ENCODE results near the gene VANGL2.
"Not testable (repeated sequence)": the region's sequence is repeated elsewhere in the genome, so short reads cannot be mapped to it uniquely, and the experiment has no call there.

DNA sequence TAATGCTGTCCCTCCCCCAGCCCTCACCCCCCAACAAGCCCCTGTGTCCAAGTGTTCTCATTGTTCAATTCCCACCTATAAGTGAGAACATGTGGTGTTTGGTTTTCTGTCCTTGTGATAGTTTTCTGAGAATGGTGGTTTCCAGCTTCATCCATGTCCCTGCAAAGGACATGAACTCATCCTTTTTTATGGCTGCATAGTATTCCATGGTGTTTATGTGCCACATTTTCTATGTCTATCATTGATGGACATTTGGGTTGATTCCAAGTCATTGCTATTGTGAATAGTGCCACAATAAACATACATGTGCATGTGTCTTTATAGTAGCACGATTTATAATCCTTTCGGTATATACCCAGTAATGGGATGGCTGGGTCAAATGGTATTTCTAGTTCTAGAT lies 15.6 kb upstream of the VANGL2 start:
- not testable (repeated sequence) for TF ChIP-seq POLR2AphosphoS5 (IDR thresholded peaks at IDR 0.05; ENCODE audit: control insufficient read depth, insufficient read depth, low read depth, low read length); ATF3 (IDR thresholded peaks at IDR 0.05); ATF3 (CRISPR knock-in tag; conservative IDR thresholded peaks at IDR 0.05); BRCA1 (IDR thresholded peaks at IDR 0.05); BRCA1 (CRISPR knock-in tag; IDR thresholded peaks at IDR 0.05)
- TF ChIP-seq ZNF146 (CRISPR knock-in tag; IDR thresholded peaks at IDR 0.05; ENCODE audit: unreplicated experiment) = peak; percentile 94

All from K562 (cell line).